Measurements from ENCODE around the gene MGST2.

- TF ChIP-seq CTCF (conservative IDR thresholded peaks at IDR 0.05; ENCODE audit: low read depth, low read length) = peak; percentile 59
- no peak for TF ChIP-seq EZH2 (IDR thresholded peaks at IDR 0.05; ENCODE audit: low read length, unreplicated experiment)
- TF ChIP-seq EZH2phosphoT487 (IDR thresholded peaks at IDR 0.05; ENCODE audit: borderline replicate concordance, low read length) = no peak
Observed at GRCh38 chr4:139655116-139655515, 10.5 kb upstream of the MGST2 start.
